Erythroblast (primary cell): Measurements from ENCODE around the gene CHIA.

Experiments used
- DNase-seq, 2 experiments: peaks; one replicate each; lab custom pipeline; 2025; lab: John Stamatoyannopoulos, UW
- GATA1 ChIP-seq: IDR thresholded peaks from 2 replicates; pipeline ENCODE4 v1.6.1; 2011; ENCODE audit warnings: low read depth, mild to moderate bottlenecking, control low read depth, low read length, moderate library complexity
- POLR2A ChIP-seq: IDR thresholded peaks from 2 replicates; pipeline ENCODE4 v1.6.1; 2011; ENCODE audit warnings: mild to moderate bottlenecking, low read length

CHIA gene

DNA sequence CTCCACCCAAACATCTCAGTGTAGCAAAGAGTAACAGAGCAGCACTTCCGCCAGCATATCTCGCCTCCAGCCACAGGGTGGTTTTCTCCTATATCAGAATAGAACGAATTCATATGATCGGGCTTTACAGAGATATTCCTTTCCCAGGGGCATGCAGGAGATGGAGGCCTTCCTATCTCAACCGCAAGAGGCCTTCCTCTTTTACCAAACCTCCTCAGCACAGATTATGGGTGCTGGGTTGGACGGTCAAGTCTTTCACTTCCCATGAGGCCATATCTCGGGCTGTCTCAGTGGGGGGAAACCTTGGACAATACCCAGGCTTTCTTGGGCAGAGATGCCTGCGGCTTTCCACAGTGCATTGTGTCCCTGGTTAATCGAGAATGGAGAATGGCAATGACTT, 71.1 kb downstream of the CHIA start:
- TF ChIP-seq GATA1 (no peak), POLR2A (no peak)
- DNase-seq: no peak

DNA sequence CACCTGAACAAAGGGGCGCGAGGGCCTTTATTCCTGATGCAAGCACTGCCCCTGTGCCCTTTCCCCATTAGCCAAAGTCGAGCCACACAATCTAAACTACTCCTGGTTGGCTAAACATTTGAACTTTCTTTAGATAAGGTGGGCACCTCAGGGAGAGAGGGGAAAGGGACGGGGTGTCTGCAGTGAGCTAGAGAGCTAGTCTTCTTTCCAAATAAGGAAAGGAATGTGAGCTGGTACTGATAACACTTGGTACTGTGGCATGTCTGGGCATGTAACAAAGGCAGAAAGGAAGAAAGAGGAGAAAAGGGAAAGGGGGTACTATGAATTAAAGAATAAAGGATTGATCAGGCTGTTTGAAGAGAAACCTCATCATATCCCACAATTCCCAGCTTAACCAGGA, 74.0 kb downstream of the CHIA start:
- no peak for DNase-seq

DNA sequence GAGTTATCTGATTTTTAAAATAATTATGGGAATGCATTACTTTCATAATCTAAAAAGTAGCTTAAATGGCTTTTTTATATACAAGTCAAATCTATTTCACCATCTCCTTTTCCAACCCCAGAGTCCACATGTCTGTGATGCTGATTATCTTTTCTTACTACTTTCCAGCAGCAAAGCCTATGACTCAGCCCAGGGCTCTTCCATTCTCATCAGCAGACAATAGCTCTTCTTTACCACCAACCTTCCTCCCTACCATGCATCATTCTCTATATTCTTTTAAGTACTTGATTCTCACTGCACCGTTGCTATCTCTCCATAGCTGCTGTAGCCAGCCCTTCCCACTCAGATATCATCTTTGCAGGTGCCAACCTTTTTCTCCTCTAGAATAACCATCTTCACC, 75.6 kb downstream of the CHIA start:
- TF ChIP-seq GATA1: no peak
- TF ChIP-seq POLR2A: no peak
- peak in 1 of 2 experiments; percentile 5 for DNase-seq

More for the DNA sequence above, 74.0 kb downstream of the CHIA start:
- no peak for TF ChIP-seq POLR2A
- no peak for TF ChIP-seq GATA1

DNA sequence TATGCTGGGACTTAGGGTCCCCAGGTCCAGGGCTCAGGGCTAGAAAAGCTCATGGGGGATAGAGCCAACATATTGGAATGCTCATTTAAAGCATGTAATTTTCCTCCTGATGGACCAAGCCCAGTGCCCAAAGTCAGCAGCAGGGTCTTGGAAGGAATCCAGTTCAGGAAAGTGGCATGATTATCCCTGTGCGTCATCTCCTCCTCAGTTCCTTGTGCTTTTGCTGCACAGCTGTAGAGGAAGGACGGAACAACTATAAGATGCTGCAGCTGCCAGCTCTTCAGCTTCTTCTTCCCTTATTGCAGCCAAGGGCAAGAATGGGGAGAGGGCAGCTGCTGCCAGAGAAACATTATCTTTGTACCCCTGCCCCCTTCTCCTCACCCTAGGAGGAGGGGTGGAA, 78.5 kb downstream of the CHIA start:
- no peak for DNase-seq

DNA sequence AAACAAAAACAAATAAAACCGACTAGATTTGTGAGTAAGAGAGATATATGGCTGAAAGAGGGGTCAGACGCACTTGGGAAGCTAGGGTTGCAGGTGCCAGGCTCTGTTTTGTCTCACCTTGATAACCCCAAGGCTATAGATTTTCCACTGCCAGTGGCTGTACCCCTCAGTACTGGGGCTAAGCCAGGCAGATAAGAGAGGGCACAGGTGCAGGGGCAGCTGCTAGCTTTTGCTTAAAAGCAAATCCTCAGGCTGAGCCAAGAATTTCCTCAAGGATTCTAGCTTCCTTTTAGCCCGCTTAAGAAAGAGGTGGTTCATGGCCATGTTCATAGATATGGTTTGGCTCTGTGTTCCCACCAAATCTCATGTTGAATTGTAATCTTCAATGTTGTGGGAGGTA, 79.0 kb downstream of the CHIA start:
- no peak for TF ChIP-seq GATA1
- TF ChIP-seq POLR2A: no peak
- no peak for DNase-seq

More for the DNA sequence above, 78.5 kb downstream of the CHIA start:
- no peak for TF ChIP-seq POLR2A
- no peak for TF ChIP-seq GATA1
